ENCODE data around the gene PSMB8.
"Not testable (repeated sequence)": the region's sequence is repeated elsewhere in the genome, so short reads cannot be mapped to it uniquely, and the experiment has no call there.

Gene PSMB8

DNA sequence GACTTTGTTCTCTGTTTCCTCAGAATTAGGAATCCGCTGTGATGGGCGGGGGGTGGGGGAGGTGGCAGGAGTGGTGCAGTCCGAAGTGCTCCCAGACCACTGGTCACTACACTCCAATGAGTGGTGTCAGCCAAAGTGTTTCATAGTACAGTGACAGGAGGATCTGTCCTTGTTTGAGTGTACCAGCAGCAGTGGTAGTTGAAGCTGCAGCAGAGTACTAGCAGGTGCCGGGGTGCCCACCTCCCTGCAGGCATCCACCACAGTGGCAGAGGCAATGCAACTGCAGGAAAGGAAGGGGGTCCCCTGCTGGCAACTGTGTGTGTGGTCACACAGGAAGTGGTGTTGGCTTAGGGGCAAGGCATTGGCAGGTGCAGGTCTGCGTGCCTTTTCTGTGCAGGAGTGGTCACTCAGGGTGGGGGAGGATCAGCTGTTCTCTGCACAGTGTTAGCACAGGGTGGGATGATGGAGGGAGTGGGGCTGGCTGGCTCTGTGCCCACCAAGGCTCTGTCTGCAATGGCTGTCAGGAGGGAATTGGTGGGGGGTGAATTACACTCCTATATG is 36.7 kb downstream of the PSMB8 start:
- no peak for FAIRE-seq
- DNase-seq (ENCODE audit: extremely low spot score, insufficient read length, low read depth) = no peak

DNA sequence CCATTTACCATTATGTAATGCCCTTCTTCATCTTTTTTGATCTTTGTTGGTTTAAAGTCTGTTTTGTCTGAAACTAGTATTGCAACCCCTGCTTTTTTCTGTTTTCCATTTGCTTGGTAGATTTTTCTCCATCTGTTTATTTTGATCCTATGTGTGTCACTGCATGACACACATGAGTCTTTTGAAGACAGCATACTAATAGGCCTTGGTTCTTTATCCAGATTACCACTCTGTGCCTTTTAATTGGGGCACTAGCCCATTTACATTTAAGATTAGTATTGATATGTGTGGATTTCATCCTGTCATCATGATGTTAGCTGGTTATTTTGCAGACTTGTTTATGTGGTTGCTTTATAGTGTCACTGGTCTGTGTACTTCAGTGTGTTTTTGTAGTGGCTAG is 38.4 kb downstream of the PSMB8 start:
- DNase-seq (ENCODE audit: extremely low spot score, insufficient read length, low read depth); FAIRE-seq: not testable (repeated sequence)

DNA sequence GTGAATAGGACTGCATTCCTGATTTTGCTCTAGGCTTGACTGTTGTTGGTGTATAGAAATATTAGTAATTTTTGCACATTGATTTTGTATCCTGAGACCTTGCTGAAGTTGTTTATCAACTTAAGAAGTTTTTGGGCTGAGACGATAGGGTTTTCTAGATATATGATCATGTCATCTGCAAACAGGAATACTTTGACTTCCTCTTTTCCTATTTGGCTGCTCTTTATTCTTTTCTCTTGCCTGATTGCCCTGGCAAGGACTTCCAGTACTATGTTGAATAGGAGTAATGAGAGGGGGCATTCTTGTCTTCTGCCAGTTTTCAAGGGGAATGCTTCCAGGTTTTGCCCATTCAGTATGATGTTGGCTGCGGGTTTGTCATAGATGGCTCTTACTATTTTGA is 40.4 kb downstream of the PSMB8 start:
- FAIRE-seq (no peak), DNase-seq (ENCODE audit: extremely low spot score, insufficient read length, low read depth) (no peak)

DNA sequence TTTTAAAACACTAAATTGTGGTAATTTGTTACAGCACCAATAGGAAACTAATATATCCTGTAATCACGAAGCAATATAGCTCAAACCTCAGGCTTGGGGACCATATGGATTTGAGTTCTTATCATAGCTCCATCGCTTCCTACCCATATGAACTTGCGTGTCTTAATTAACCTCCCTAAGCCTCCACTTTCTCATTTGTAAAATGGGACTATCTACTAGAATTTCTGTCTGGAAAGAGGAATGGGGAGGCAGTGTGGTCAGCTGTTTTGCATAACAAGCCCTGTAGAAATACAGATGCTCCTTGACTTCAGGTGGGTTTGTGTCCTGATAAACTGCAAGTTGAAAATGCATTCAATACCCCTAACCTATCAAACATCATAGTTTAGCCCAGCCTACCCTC is 44.1 kb downstream of the PSMB8 start:
- peak; percentile 26 for FAIRE-seq
- no peak for DNase-seq (ENCODE audit: extremely low spot score, insufficient read length, low read depth)

DNA sequence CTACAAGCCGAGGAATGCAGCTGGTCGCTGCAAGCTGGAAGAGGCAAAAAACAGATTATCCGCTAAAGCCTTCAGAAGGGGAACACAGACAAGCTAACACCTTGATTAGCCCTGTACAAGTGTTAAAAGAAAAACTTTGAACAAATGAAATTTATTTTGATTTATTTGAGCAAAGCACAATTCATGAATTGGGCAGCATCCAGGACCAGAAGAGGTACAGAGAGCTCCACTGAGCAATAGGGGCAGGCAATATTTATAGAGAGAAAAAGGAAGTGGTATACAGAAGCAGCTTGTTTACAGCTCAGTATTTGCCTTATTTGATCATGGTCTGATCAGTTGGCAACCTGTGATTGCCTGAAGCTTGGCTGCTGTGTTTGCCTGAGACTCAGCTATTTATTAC is 44.7 kb downstream of the PSMB8 start:
- no peak for FAIRE-seq

DNA sequence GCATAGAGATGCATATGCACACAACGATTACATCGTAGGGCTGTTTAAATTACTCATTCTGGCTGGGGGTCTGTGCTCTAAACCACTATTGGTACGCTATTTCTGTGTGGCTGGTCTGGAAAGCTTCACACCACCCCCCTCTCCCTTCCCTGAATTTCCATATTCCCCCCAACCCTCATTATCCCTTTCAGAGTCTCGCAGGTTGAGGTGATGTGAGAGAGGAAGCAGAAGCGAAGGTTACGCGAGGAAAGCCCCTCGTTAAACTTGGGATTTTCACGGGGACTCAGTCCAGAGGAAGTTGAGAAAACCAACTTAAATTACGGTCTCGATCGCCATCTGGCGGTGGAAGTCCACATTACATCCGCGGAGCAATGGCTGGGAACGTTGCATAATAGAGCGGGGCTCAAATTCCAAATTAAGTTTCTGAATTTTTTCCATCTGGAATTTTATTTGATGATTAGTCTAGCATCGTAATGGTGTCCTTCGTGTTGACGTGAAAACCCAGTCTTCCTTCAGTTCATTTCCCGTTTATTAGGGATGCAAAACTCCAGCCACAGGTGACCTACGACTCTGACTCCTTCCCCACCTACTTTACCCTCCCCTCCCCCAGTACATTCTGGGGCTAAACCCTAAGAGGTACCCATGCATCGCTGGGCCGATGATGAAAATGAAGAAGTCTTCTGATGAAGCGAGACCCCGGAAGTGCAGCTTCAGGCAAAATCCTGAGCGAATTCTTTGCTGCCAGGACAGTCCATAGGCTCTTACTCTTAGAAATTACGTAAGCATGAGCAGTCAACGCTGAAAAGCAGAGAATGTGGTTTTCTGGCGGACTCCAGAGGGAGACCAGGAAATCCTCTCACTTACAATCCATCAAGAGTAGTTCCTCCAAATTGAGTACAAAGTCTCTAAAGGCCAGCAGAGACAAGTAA is 46.7 kb downstream of the PSMB8 start:
- peak; percentile 93 for FAIRE-seq
- no peak for DNase-seq (ENCODE audit: extremely low spot score, insufficient read length, low read depth)

More for the DNA sequence above, 44.7 kb downstream of the PSMB8 start:
- no peak for DNase-seq (ENCODE audit: extremely low spot score, insufficient read length, low read depth)

DNA sequence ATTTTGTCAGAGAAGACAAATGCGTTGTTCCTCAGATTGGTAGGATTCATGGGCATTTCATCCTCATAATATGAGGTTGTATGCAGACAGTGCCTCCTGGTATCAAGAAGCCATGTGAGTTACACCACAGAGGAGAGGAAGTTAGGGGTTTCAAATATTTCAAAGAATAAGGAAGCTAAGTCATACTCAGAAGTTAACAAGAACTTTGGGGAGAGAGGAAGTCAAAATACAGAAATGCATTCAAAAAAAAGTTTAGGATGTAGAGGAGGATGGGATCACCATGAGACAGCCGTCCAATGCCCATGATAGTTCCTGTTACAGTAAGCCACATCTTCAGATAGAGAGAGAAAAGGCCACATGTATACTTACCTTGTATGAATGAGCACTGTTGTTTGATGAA is 49.3 kb downstream of the PSMB8 start:
- no peak for DNase-seq (ENCODE audit: extremely low spot score, insufficient read length, low read depth)
- no peak for FAIRE-seq

DNA sequence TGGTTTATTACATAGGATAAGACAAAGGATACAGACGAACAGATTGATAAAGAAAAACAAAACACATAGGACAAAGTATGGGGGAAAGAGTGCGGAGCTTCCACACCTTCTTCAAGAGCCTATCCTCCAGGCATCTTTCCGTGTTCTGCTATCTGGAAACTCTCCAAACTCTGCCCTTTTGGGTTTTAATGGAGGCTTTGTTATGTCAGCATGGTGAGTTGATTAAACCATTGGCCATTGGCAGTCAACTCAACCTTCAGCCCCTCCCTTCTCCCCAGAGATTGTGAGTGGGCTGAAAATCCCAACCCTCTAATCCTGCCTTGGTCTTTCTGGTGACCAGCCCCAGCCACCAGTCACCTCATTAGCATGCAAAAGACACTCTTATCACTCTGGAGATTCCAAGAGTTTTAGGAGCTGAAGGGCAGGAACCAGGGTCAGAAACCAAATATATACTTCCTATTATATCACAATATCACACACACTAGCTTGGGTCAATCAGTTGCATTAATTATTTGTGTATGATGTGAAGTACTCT is 50.9 kb downstream of the PSMB8 start:
- FAIRE-seq (no peak), DNase-seq (ENCODE audit: extremely low spot score, insufficient read length, low read depth) (no peak)

Measured in GM18507 (cell line).